HEK293T (cell line): ENCODE data around the gene NHLH1.

Experiments used
- ARNT ChIP-seq: fragments of 450-650 bp; IDR thresholded peaks from 2 replicates; pipeline ENCODE4 v1.6.1; 2017; ENCODE audit warnings: mild to moderate bottlenecking
- ELF4 ChIP-seq: fragments of 450-650 bp; IDR thresholded peaks from 2 replicates; pipeline ENCODE4 v1.6.1; 2017; ENCODE audit warnings: antibody characterized with exemption
- FOXK2 ChIP-seq: fragments of 450-650 bp; IDR thresholded peaks from 2 replicates; pipeline ENCODE4 v1.6.1; 2016; ENCODE audit warnings: mild to moderate bottlenecking

DNA sequence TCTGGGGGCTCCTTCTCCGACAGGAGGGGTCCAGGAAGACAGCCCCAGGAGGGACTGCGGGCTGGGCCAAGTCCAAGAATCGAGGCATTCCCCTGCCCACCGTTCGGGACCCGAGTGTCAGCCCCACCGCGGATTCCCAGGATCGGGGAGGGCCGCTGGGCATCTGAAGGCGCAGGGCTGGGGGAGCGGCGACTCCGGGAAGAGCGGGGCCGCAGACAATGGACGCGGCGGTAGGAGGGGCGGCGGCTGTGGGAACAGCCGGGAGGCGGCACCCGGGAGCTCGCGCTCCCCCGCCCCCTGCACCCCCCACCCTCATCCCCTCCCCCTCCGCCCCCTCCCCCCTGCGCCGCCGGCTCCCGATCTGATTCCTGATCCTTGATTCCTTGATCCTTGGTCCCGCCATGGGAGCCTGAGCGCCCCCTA lies 33.4 kb downstream of the NHLH1 start, which contains the start of gene VANGL2:
- TF ChIP-seq ELF4 (no peak), ARNT (no peak), FOXK2 (no peak)
